Neutrophil (primary cell): ENCODE results near the gene VPS25.

Experiments
- H3K27ac ChIP-seq: fragments of 200-600 bp; sonication (generic); 2 replicates; pipeline ENCODE4 v1.5.1; 2016; ENCODE audit warnings: mild to moderate bottlenecking, moderate library complexity
- H3K27me3 ChIP-seq: fragments of 200-600 bp; sonication (generic); 2 replicates; pipeline ENCODE4 v1.6.0; 2016; ENCODE audit warnings: mild to moderate bottlenecking
- H3K36me3 ChIP-seq: fragments of 200-600 bp; sonication (generic); 2 replicates; pipeline ENCODE4 v1.5.1; 2017
- H3K4me1 ChIP-seq, 2 experiments: fragments of 200-600 bp in 1 of 2; sonication (generic) in 1 of 2; 1 replicate in 1 of 2; 2 replicates in 1 of 2; pipeline versions ENCODE4 v1.5.1 to v1.6.1; 2013 to 2016; ENCODE audit warnings: low read depth in 1 of 2, low read length in 1 of 2, mild to moderate bottlenecking in 1 of 2, moderate library complexity in 1 of 2; ENCODE audit not compliant: control insufficient read depth in 1 of 2, insufficient read depth in 1 of 2
- H3K4me3 ChIP-seq, 2 experiments: fragments of 200-600 bp in 1 of 2; sonication (generic) in 1 of 2; 1 replicate in 1 of 2; 2 replicates in 1 of 2; pipeline ENCODE4 v1.5.1; 2013 to 2016; ENCODE audit warnings: low read depth in 1 of 2, low read length in 1 of 2, mild to moderate bottlenecking in 1 of 2, moderate library complexity in 1 of 2
- H3K9me3 ChIP-seq: fragments of 200-600 bp; sonication (generic); 2 replicates; pipeline ENCODE4 v1.5.1; 2016
- TF ChIP-seq, protein P1 (sequence below): fragments of 200-600 bp; sonication (generic); IDR thresholded peaks from 2 replicates; pipeline ENCODE4 v1.5.1; 2016; ENCODE audit warnings: antibody characterized with exemption

The VPS25 gene

GRCh38 chr17:42814633-42815399 lies 41.6 kb downstream of the VPS25 start:
- Histone ChIP-seq H3K4me3 (no peak overlapping the region), H3K9me3 (no peaks in the 10 kb centered on the region), H3K4me1 (no peaks in the 10 kb centered on the region), H3K36me3 (peaks cover 97% of the 10 kb centered on the region), H3K27ac (no peak overlapping the region), H3K27me3 (no peaks in the 10 kb centered on the region)
- TF ChIP-seq, protein P1, sequence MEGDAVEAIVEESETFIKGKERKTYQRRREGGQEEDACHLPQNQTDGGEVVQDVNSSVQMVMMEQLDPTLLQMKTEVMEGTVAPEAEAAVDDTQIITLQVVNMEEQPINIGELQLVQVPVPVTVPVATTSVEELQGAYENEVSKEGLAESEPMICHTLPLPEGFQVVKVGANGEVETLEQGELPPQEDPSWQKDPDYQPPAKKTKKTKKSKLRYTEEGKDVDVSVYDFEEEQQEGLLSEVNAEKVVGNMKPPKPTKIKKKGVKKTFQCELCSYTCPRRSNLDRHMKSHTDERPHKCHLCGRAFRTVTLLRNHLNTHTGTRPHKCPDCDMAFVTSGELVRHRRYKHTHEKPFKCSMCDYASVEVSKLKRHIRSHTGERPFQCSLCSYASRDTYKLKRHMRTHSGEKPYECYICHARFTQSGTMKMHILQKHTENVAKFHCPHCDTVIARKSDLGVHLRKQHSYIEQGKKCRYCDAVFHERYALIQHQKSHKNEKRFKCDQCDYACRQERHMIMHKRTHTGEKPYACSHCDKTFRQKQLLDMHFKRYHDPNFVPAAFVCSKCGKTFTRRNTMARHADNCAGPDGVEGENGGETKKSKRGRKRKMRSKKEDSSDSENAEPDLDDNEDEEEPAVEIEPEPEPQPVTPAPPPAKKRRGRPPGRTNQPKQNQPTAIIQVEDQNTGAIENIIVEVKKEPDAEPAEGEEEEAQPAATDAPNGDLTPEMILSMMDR, result no peak

DNA sequence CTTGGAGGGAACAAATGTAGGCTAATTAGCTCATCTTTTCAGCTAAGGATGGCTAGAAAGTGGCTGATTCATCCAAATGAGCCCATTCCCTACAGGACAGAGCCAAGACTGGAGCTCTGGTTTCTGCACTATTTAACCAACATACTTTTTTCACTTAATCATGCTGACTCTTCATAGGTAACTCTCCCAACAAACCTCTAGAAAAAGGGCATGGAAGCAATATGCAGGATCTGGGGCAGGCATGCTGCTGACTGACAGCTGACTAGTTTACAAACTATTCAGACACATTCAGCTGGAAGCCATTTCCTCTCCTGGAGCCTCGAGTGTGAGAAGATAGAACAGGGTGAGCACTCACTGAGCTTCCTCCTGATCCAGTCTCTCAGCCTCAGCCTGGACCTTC lies 44.6 kb downstream of the VPS25 start:
- H3K27ac ChIP-seq, result no peak overlapping the region
- H3K36me3 ChIP-seq, result peaks cover 95% of the 10 kb centered on the region
- no peaks in the 10 kb centered on the region for H3K27me3 ChIP-seq
- no peaks in the 10 kb centered on the region for H3K9me3 ChIP-seq
- TF ChIP-seq, protein P1, result no peak
- no peak overlapping the region for H3K4me3 ChIP-seq
- peaks cover 0 to 1% of the 10 kb centered on the region in 2 experiments for H3K4me1 ChIP-seq

- Histone ChIP-seq H3K9me3 (no peaks in the 10 kb centered on the region), H3K36me3 (peaks cover 90% of the 10 kb centered on the region), H3K27ac (no peak overlapping the region), H3K4me1 (peaks cover 3 to 7% of the 10 kb centered on the region in 2 experiments), H3K4me3 (no peak overlapping the region), H3K27me3 (no peaks in the 10 kb centered on the region)
- TF ChIP-seq, protein P1, result no peak
Observed at GRCh38 chr17:42818379-42818778, 45.1 kb downstream of the VPS25 start.

- no peak overlapping the region for H3K27ac ChIP-seq
Observed at GRCh38 chr17:42819939-42820535, 46.8 kb downstream of the VPS25 start.

DNA sequence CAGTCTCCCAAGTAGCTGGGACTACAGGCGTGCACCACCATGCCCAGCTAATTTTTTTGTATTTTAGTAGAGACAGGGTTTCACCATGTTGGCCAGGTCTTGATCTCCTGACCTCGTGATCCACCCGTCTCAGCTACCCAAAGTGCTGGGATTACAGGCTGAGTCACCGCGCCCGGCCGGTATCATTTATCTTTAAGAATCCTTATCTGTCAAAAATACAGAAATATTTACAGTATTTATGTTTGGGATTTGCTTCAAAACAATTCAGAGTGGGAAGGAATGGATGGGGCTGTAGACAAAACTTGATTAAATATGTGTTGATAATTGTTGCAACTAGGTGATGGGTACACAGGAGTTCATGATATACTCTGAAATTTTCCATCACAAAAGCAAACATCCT lies 47.9 kb downstream of the VPS25 start:
- H3K9me3 ChIP-seq, result no peaks in the 10 kb centered on the region
- peaks cover 62% of the 10 kb centered on the region for H3K36me3 ChIP-seq
- no peak overlapping the region for H3K4me3 ChIP-seq
- TF ChIP-seq, protein P1, result no peak
- H3K27me3 ChIP-seq, result no peaks in the 10 kb centered on the region
- no peak overlapping the region for H3K27ac ChIP-seq
- H3K4me1 ChIP-seq, result peaks cover 11 to 16% of the 10 kb centered on the region in 2 experiments

More at GRCh38 chr17:42819939-42820535, 46.8 kb downstream of the VPS25 start:
- Histone ChIP-seq H3K36me3 (peaks cover 73% of the 10 kb centered on the region), H3K4me3 (no peak overlapping the region), H3K27me3 (no peaks in the 10 kb centered on the region), H3K4me1 (peaks cover 11 to 16% of the 10 kb centered on the region in 2 experiments), H3K9me3 (no peaks in the 10 kb centered on the region)
- TF ChIP-seq, protein P1, result peak; percentile 63
